ENCODE results near the gene SEPTIN10.

The SEPTIN10 gene

GRCh38 chr2:109615637-109616144 is 1.9 kb upstream of the SEPTIN10 start:
- 0 out of 2 replicates have a peak, but pooled peaks cover 1% of the 10 kb centered on the region for H3K4me1 ChIP-seq (ENCODE audit: control insufficient read depth, insufficient read depth, low read length)
- H3K27ac ChIP-seq (ENCODE audit: low read length) = no peak overlapping the region
- H3K4me3 ChIP-seq (ENCODE audit: low read length) = peak overlapping the region; percentile 78; the same call in 1 of the 2 replicates
- no CpG with 5 or more reads among the region's 24 CpGs for WGBS (ENCODE audit: insufficient coverage, insufficient read length)
- no peaks in the 10 kb centered on the region for H3K27me3 ChIP-seq (ENCODE audit: control insufficient read depth, insufficient read depth, low read length)
- no peak for DNase-seq (ENCODE audit: low read depth, low spot score)
- no peaks in the 10 kb centered on the region for H3K9me3 ChIP-seq (ENCODE audit: control insufficient read depth, insufficient read depth, low read length)
- H3K36me3 ChIP-seq (ENCODE audit: control insufficient read depth, insufficient read depth, low read length) = no peaks in the 10 kb centered on the region

GRCh38 chr2:109614715-109615636 is 1.2 kb upstream of the SEPTIN10 start:
- no CpG with 5 or more reads among the region's 90 CpGs for WGBS (ENCODE audit: insufficient coverage, insufficient read length)
- H3K27ac ChIP-seq (ENCODE audit: low read length) = no peak overlapping the region
- H3K36me3 ChIP-seq (ENCODE audit: control insufficient read depth, insufficient read depth, low read length) = no peaks in the 10 kb centered on the region
- no peak for DNase-seq (ENCODE audit: low read depth, low spot score)
- H3K4me1 ChIP-seq (ENCODE audit: control insufficient read depth, insufficient read depth, low read length) = 0 out of 2 replicates have a peak, but pooled peaks cover 1% of the 10 kb centered on the region
- H3K4me3 ChIP-seq (ENCODE audit: low read length) = peak overlapping the region; percentile 78; the same call in 1 of the 2 replicates
- H3K27me3 ChIP-seq (ENCODE audit: control insufficient read depth, insufficient read depth, low read length) = no peaks in the 10 kb centered on the region
- no peaks in the 10 kb centered on the region for H3K9me3 ChIP-seq (ENCODE audit: control insufficient read depth, insufficient read depth, low read length)

DNA sequence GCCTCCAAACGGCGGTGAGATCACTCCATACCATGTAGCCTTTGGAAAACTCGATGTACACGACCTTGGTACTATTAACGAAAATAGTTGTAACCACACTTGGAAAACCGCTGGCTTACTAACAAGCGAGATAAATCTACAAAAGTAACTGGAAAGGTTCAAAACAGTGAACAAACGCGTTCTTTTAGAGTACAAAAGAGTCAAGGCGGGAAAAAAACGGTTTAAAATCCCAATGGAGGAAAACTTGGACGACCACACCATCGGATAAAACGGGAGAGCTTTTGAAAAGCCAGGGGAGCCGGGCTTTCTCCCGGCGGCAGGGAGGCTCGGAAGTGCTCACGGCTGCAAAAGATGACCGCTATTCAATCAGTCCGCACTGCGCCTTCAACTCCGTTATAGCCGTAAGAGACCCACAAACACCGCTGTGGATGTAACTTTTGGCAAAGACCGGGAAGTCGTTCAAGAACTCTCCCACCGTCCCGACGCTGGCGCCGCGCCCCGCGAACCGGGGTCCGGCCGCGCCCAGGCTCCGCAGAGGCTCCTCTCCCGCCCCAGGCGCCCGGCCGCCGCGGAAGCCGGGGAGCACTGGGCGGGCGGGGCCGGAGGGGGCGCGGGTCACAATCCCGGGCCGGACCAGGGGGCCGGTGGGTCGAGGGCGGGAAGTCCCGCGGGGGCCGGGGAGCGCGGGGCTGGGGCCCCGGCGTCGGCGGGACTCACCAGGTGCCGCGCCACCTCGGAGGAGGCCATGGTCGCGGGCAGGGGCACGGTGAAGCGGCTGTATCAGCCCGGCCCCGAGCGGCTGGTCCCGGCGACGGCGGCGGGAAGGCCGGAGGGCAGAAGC is 465 bp downstream of the SEPTIN10 start:
- H3K36me3 ChIP-seq (ENCODE audit: control insufficient read depth, insufficient read depth, low read length) = no peaks in the 10 kb centered on the region; the same call in 1 of the 2 replicates
- no CpG with 5 or more reads among the region's 82 CpGs for WGBS (ENCODE audit: insufficient coverage, insufficient read length)
- no peaks in the 10 kb centered on the region for H3K27me3 ChIP-seq (ENCODE audit: control insufficient read depth, insufficient read depth, low read length)
- 0 out of 2 replicates have a peak, but pooled peaks cover 1% of the 10 kb centered on the region for H3K4me1 ChIP-seq (ENCODE audit: control insufficient read depth, insufficient read depth, low read length)
- H3K4me3 ChIP-seq (ENCODE audit: low read length) = peak overlapping the region; percentile 78
- no peaks in the 10 kb centered on the region for H3K9me3 ChIP-seq (ENCODE audit: control insufficient read depth, insufficient read depth, low read length)
- DNase-seq (ENCODE audit: low read depth, low spot score) = no peak
- no peak overlapping the region for H3K27ac ChIP-seq (ENCODE audit: low read length)

GRCh38 chr2:109611467-109612095 is 2.2 kb downstream of the SEPTIN10 start:
- no peak overlapping the region for H3K4me3 ChIP-seq (ENCODE audit: low read length)
- H3K4me1 ChIP-seq (ENCODE audit: control insufficient read depth, insufficient read depth, low read length) = peaks cover 3% of the 10 kb centered on the region; the same call in 1 of the 2 replicates
- no peaks in the 10 kb centered on the region for H3K9me3 ChIP-seq (ENCODE audit: control insufficient read depth, insufficient read depth, low read length)
- WGBS (ENCODE audit: insufficient coverage, insufficient read length) = no CpG with 5 or more reads among the region's 5 CpGs
- no peaks in the 10 kb centered on the region for H3K27me3 ChIP-seq (ENCODE audit: control insufficient read depth, insufficient read depth, low read length)
- no peaks in the 10 kb centered on the region; the same call in 1 of the 2 replicates for H3K36me3 ChIP-seq (ENCODE audit: control insufficient read depth, insufficient read depth, low read length)
- no peak for DNase-seq (ENCODE audit: low read depth, low spot score)
- H3K27ac ChIP-seq (ENCODE audit: low read length) = no peak overlapping the region

DNA sequence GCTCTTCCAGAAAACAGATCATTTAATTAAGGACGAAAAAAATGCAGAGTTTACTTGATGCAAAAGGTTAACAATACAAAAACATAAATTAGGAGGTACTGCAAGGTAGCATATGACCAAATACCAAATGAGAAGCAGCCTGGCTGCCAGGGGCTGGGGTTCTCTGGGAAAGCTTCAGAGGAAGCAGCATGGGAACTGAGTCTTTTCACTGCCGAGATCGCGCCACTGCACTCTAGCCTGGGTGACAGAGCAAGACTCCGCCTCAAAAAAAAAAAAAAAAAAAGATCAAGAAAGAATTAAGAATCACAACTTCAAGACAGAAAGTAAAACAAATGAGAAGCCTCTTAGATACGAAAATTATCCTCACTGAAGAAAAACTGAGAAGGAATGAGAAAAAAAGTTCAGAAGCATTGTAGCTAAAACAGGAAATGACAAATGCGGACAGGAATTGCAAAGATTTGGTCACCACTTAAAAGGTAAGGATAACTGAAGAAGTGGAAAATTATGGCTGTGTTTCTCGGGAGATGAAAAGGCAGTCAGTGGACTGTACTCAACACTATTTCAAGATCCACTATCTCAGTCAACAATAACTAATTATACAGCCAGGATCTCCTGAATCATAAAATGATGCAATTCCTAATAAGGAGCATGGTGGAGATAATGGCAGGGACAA is 4.3 kb downstream of the SEPTIN10 start:
- Histone ChIP-seq H3K9me3 (ENCODE audit: control insufficient read depth, insufficient read depth, low read length) (no peaks in the 10 kb centered on the region), H3K4me1 (ENCODE audit: control insufficient read depth, insufficient read depth, low read length) (peaks cover 4% of the 10 kb centered on the region), H3K4me3 (ENCODE audit: low read length) (no peak overlapping the region), H3K27ac (ENCODE audit: low read length) (no peak overlapping the region), H3K27me3 (ENCODE audit: control insufficient read depth, insufficient read depth, low read length) (no peaks in the 10 kb centered on the region), H3K36me3 (ENCODE audit: control insufficient read depth, insufficient read depth, low read length) (no peaks in the 10 kb centered on the region; the same call in 1 of the 2 replicates)
- DNase-seq (ENCODE audit: low read depth, low spot score) = no peak
- no CpG with 5 or more reads among the region's 8 CpGs for WGBS (ENCODE audit: insufficient coverage, insufficient read length)

GRCh38 chr2:109607766-109608165 is 6.0 kb downstream of the SEPTIN10 start:
- DNase-seq (ENCODE audit: low read depth, low spot score) = no peak
- WGBS (ENCODE audit: insufficient coverage, insufficient read length) = no CpG with 5 or more reads among the region's 2 CpGs
- H3K9me3 ChIP-seq (ENCODE audit: control insufficient read depth, insufficient read depth, low read length) = no peaks in the 10 kb centered on the region
- H3K27me3 ChIP-seq (ENCODE audit: control insufficient read depth, insufficient read depth, low read length) = no peaks in the 10 kb centered on the region
- no peak overlapping the region for H3K27ac ChIP-seq (ENCODE audit: low read length)
- H3K4me3 ChIP-seq (ENCODE audit: low read length) = no peak overlapping the region
- peaks cover 4% of the 10 kb centered on the region for H3K4me1 ChIP-seq (ENCODE audit: control insufficient read depth, insufficient read depth, low read length)
- H3K36me3 ChIP-seq (ENCODE audit: control insufficient read depth, insufficient read depth, low read length) = no peaks in the 10 kb centered on the region; the same call in 1 of the 2 replicates

- Histone ChIP-seq H3K27ac (ENCODE audit: low read length) (no peak overlapping the region), H3K4me3 (ENCODE audit: low read length) (no peak overlapping the region), H3K36me3 (ENCODE audit: control insufficient read depth, insufficient read depth, low read length) (no peaks in the 10 kb centered on the region), H3K4me1 (ENCODE audit: control insufficient read depth, insufficient read depth, low read length) (peaks cover 6% of the 10 kb centered on the region), H3K9me3 (ENCODE audit: control insufficient read depth, insufficient read depth, low read length) (no peaks in the 10 kb centered on the region), H3K27me3 (ENCODE audit: control insufficient read depth, insufficient read depth, low read length) (no peaks in the 10 kb centered on the region)
- no peak for DNase-seq (ENCODE audit: low read depth, low spot score)
- no CpG with 5 or more reads among the region's 5 CpGs for WGBS (ENCODE audit: insufficient coverage, insufficient read length)
These were observed 9.2 kb downstream of the SEPTIN10 start for GRCh38 chr2:109604597-109604996.

DNA sequence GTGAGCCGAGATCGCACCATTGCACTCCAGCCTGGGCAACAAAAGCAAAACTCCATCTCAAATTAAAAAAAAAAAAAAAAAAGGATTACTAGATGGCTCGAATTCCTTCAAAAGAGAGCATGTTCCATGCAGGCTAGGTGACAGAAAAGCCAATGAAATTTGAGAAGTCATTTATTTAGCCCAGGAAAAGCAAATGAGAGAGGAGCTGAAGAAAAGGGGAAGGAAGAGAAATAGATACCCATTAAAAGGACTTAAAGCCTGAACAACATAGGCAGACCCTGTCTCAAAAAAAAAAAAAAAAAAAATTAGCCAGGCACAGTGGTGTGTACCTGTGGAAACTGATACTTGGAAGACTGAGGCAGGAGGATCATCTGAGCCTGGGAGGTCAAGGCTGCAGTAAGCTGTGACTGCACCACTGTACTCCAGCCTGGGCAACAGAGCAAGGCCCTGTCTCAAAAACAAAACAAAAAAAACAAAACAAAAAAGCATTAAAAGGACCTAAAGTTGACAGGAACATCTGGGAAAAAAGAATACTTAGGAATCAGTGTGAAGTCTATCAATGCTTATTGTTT is 11.1 kb downstream of the SEPTIN10 start:
- DNase-seq (ENCODE audit: low read depth, low spot score) = no peak
- Histone ChIP-seq H3K4me3 (ENCODE audit: low read length) (no peak overlapping the region), H3K27ac (ENCODE audit: low read length) (no peak overlapping the region), H3K36me3 (ENCODE audit: control insufficient read depth, insufficient read depth, low read length) (no peaks in the 10 kb centered on the region), H3K9me3 (ENCODE audit: control insufficient read depth, insufficient read depth, low read length) (no peaks in the 10 kb centered on the region), H3K27me3 (ENCODE audit: control insufficient read depth, insufficient read depth, low read length) (no peaks in the 10 kb centered on the region), H3K4me1 (ENCODE audit: control insufficient read depth, insufficient read depth, low read length) (peaks cover 6% of the 10 kb centered on the region)
- WGBS (ENCODE audit: insufficient coverage, insufficient read length) = no CpG with 5 or more reads among the region's 3 CpGs

DNA sequence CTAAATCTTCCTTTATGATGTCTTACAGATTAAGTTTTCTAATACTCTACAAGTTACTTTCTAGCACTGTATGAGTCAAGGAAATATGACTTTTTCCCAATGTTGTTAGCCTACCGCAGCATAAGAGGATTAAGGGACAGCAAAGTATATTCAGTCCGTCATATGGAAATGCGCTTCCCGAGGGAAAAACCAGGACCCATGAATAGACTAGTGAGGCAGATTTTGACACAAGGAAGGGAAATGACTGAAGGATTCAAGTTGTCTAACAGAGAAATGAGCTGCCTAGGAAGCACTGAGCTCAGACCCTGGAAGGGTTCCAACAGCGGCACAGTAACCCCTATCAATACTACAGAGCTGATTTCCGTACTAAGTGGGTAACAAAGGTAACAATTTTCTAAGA is 12.0 kb downstream of the SEPTIN10 start:
- Histone ChIP-seq H3K9me3 (ENCODE audit: control insufficient read depth, insufficient read depth, low read length) (no peaks in the 10 kb centered on the region), H3K36me3 (ENCODE audit: control insufficient read depth, insufficient read depth, low read length) (no peaks in the 10 kb centered on the region), H3K4me1 (ENCODE audit: control insufficient read depth, insufficient read depth, low read length) (peaks cover 6% of the 10 kb centered on the region), H3K4me3 (ENCODE audit: low read length) (no peak overlapping the region), H3K27me3 (ENCODE audit: control insufficient read depth, insufficient read depth, low read length) (no peaks in the 10 kb centered on the region), H3K27ac (ENCODE audit: low read length) (no peak overlapping the region)
- no peak for DNase-seq (ENCODE audit: low read depth, low spot score)
- WGBS (ENCODE audit: insufficient coverage, insufficient read length) = no CpG with 5 or more reads among the region's 6 CpGs

All from iPS DF 6.9 (cell line).